GM12878 (cell line): ENCODE data around the gene RBM10. TPM values are rescaled to one million over a fixed set of nuclear protein-coding genes. Genes with fewer than 3 reads are reported as not detected.

Experiments
- ASH2L ChIP-seq: fragments of 300-600, 200-600 bp; sonication (generic); IDR thresholded peaks from 2 replicates; pipeline ENCODE4 v1.6.1; 2017; ENCODE audit warnings: low read depth, mild to moderate bottlenecking, borderline replicate concordance
- ATF7 ChIP-seq: fragments of 450-650 bp; IDR thresholded peaks from 2 replicates; pipeline ENCODE4 v1.6.1; 2016; ENCODE audit warnings: low read depth, mild to moderate bottlenecking
- BHLHE40 ChIP-seq, 2 experiments: fragments of 450-650 bp in 1 of 2; IDR thresholded peaks; 2 replicates each; pipeline ENCODE4 v1.6.1; 2011 to 2017; ENCODE audit warnings: low read depth in 2 of 2, borderline replicate concordance in 1 of 2, improper control_type of control experiment in 1 of 2, low read length in 1 of 2, mild to moderate bottlenecking in 1 of 2
- CBFB ChIP-seq: IDR thresholded peaks from 2 replicates; pipeline ENCODE4 v1.6.1; 2016; ENCODE audit warnings: antibody characterized with exemption, low read depth
- CHD4 ChIP-seq: fragments of 200-600 bp; sonication (generic); IDR thresholded peaks from 2 replicates; pipeline ENCODE4 v1.6.1; 2016; ENCODE audit warnings: mild to moderate bottlenecking
- CREB1 ChIP-seq: IDR thresholded peaks from 2 replicates; pipeline ENCODE4 v1.6.1; 2012; ENCODE audit warnings: low read depth, mild to moderate bottlenecking, inconsistent platforms
- GABPA ChIP-seq: IDR thresholded peaks from 2 replicates; pipeline ENCODE4 v1.6.1; 2014; ENCODE audit warnings: antibody characterized with exemption, low read depth, mild to moderate bottlenecking, inconsistent platforms
- IKZF2 ChIP-seq, 2 experiments: fragments of 450-650 bp; IDR thresholded peaks; 2 replicates each; pipeline ENCODE4 v1.6.1; 2017; ENCODE audit warnings: mild to moderate bottlenecking in 2 of 2, moderate library complexity in 2 of 2
- IRF4 ChIP-seq: IDR thresholded peaks from 2 replicates; pipeline ENCODE4 v1.6.1; 2011; ENCODE audit warnings: low read depth, low read length
- NBN ChIP-seq: fragments of 450-650 bp; IDR thresholded peaks from 2 replicates; pipeline ENCODE4 v1.6.1; 2016
- NR2C1 ChIP-seq: fragments of 450-650 bp; IDR thresholded peaks from 2 replicates; pipeline ENCODE4 v1.6.1; 2017; ENCODE audit warnings: antibody characterized with exemption, mild to moderate bottlenecking, moderate library complexity
- POLR2AphosphoS5 ChIP-seq: IDR thresholded peaks from 2 replicates; pipeline ENCODE4 v1.6.1; 2011; ENCODE audit warnings: mild to moderate bottlenecking, low read length, inconsistent platforms
- RELA ChIP-seq: fragments of 450-650 bp; IDR thresholded peaks from 2 replicates; pipeline ENCODE4 v1.8.0; 2014; ENCODE audit warnings: borderline replicate concordance; ENCODE audit not compliant: partially characterized antibody
- SIX5 ChIP-seq: IDR thresholded peaks from 2 replicates; pipeline ENCODE4 v1.6.1; 2011; ENCODE audit warnings: mild to moderate bottlenecking, low read depth, low read length, moderate library complexity; ENCODE audit not compliant: severe bottlenecking
- SMAD1 ChIP-seq: fragments of 450-650 bp; IDR thresholded peaks from 2 replicates; pipeline ENCODE4 v1.6.1; 2018; ENCODE audit warnings: mild to moderate bottlenecking, low read depth; ENCODE audit not compliant: partially characterized antibody
- SREBF2 ChIP-seq: IDR thresholded peaks from 2 replicates; pipeline ENCODE4 v1.6.1; 2012; ENCODE audit warnings: mild to moderate bottlenecking, low read length
- STAT1 ChIP-seq: fragments of 450-650 bp; conservative IDR thresholded peaks from 2 replicates; pipeline ENCODE4 v1.6.1; 2014; ENCODE audit warnings: antibody characterized with exemption, mild to moderate bottlenecking
- TAF1 ChIP-seq: IDR thresholded peaks from 2 replicates; pipeline ENCODE4 v1.6.1; 2011; ENCODE audit warnings: mild to moderate bottlenecking, low read depth, low read length, borderline replicate concordance
- TCF12 ChIP-seq: IDR thresholded peaks from 2 replicates; pipeline ENCODE4 v1.6.1; 2011; ENCODE audit warnings: low read depth, mild to moderate bottlenecking, low read length
- WRNIP1 ChIP-seq: IDR thresholded peaks from 2 replicates; pipeline ENCODE4 v1.6.1; 2011; ENCODE audit warnings: low read depth, low read length, improper control_type of control experiment, borderline replicate concordance
- YBX1 ChIP-seq: fragments of 450-650 bp; IDR thresholded peaks from 2 replicates; pipeline ENCODE4 v1.6.1; 2016; ENCODE audit warnings: antibody characterized with exemption
- YY1 ChIP-seq: IDR thresholded peaks from 2 replicates; pipeline ENCODE4 v1.6.1; 2011; ENCODE audit warnings: low read depth, mild to moderate bottlenecking, low read length
- ZSCAN29 ChIP-seq: fragments of 450-650 bp; IDR thresholded peaks from 2 replicates; pipeline ENCODE4 v1.6.1; 2017; ENCODE audit warnings: mild to moderate bottlenecking, moderate library complexity
- polyA plus RNA-seq, 11 experiments: library from polyadenylated mRNA; depleted of rRNA in 4 of 11; unstranded in 6 of 11; stranded (reverse) in 5 of 11; fragments of >200 nt; fragmentation: Nextera tagmentation in 4 of 11; fragmentation: Illumina TruSeq in 1 of 11; extraction: Ambion mirVana in 4 of 11; extraction: Trizol in 1 of 11; gene quantifications; 1 replicate in 1 of 11; 2 replicates in 10 of 11; pipeline versions ENCODE4 v1.2.1 to v1.2.3, GENCODE V29; 2011 to 2016; ENCODE audit warnings: inconsistent platforms in 2 of 11, missing spikeins in 2 of 11, low read depth in 1 of 11
- total RNA-seq, 4 experiments: library from RNA; depleted of rRNA in 3 of 4; stranded (reverse); fragments of >200 nt in 3 of 4; fragmentation: Illumina TruSeq in 1 of 4; extraction: Trizol in 1 of 4; gene quantifications; 2 replicates each; pipeline versions ENCODE4 v1.2.1 to v1.2.3, GENCODE V29; 2013 to 2021
- TF ChIP-seq, protein P1 (sequence below): fragments of 450-650 bp; IDR thresholded peaks from 2 replicates; pipeline ENCODE4 v1.6.1; 2017; ENCODE audit warnings: mild to moderate bottlenecking, low read depth, inconsistent platforms; ENCODE audit not compliant: poor library complexity, severe bottlenecking
- TF ChIP-seq, protein P2 (sequence below): fragments of 450-650 bp; IDR thresholded peaks from 2 replicates; pipeline ENCODE4 v1.6.1; 2017; ENCODE audit warnings: mild to moderate bottlenecking
- TF ChIP-seq, protein P3 (sequence below): fragments of 450-650 bp; IDR thresholded peaks from 2 replicates; pipeline ENCODE4 v1.6.1; 2017; ENCODE audit warnings: antibody characterized with exemption, mild to moderate bottlenecking, moderate library complexity

The RBM10 gene
- total and polyA plus RNA-seq, 10 of the 15 experiments (the other 5 are each of a cell fraction or from before 2014, with no cell fraction given) = 1.4 to 60.0 (median 29.8) TPM

DNA sequence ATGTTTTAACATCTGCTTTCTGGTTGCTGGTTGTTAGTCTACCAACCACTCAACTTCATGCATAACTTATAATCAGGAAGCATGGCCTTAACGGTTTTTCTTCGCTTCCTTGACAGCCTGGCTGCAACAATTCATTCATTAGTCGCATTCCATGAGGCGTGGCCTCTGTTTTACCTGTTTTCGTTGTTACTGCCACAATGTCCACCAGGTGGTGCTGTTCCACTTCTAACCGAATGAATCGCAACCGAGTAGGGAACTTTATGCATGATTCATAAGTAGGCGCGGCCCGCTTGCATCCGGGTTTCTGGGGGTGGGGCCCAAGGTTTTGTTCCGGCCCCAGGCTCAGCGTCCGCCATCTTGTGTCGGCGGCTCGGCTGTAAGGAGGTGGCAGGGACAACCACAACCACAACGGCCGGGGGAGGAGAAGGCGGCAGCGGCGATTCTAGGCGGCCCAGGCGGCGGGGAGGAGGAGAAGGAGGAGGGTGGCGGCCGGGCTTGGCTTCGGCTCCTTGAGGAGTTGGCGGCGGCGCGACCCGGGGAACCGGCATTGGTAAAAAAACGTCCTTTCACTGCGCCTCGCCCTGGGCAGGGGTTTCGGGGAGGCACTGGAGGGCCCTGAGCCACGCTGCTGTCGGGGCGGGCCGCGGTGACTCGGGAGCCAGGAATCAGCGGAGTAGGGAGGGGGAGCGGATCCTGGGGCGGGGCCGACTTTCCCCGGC, 48.6 kb downstream of the RBM10 start, which contains the start of gene UBA1 (continued):
- TF ChIP-seq, protein P1, sequence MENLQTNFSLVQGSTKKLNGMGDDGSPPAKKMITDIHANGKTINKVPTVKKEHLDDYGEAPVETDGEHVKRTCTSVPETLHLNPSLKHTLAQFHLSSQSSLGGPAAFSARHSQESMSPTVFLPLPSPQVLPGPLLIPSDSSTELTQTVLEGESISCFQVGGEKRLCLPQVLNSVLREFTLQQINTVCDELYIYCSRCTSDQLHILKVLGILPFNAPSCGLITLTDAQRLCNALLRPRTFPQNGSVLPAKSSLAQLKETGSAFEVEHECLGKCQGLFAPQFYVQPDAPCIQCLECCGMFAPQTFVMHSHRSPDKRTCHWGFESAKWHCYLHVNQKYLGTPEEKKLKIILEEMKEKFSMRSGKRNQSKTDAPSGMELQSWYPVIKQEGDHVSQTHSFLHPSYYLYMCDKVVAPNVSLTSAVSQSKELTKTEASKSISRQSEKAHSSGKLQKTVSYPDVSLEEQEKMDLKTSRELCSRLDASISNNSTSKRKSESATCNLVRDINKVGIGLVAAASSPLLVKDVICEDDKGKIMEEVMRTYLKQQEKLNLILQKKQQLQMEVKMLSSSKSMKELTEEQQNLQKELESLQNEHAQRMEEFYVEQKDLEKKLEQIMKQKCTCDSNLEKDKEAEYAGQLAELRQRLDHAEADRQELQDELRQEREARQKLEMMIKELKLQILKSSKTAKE = no peak
- TF ChIP-seq ATF7 (peak; percentile 69; the same call in 1 of the 2 replicates), SIX5 (no peak), CBFB (peak; percentile 81; the same call in 1 of the 2 replicates), NBN (peak; percentile 61; the same call in 1 of the 2 replicates), IRF4 (peak; percentile 45; the same call in 1 of the 2 replicates), ASH2L (no peak), CREB1 (no peak), YY1 (peak; percentile 97), GABPA (0 out of 2 replicates have a peak, but pooled peaks have one; percentile 10), POLR2AphosphoS5 (peak; percentile 85), NR2C1 (0 out of 2 replicates have a peak, but pooled peaks have one; percentile 38), SREBF2 (no peak), CHD4 (no peak), IKZF2 (IDR thresholded peaks at IDR 0.05) (peak; percentile 19 to 27; a peak in 1 of 4 replicates), ZSCAN29 (no peak), BHLHE40 (IDR thresholded peaks at IDR 0.05; ENCODE audit: borderline replicate concordance in 1 of 2, low read depth in 2 of 2, low read length in 1 of 2) (peak in 1 of 2 experiments; percentile 15; a peak in 1 of 4 replicates), YBX1 (no peak), TAF1 (peak; percentile 79; the same call in 1 of the 2 replicates), WRNIP1 (no peak), SMAD1 (peak; percentile 36), TCF12 (peak; percentile 19; the same call in 1 of the 2 replicates), RELA (peak; percentile 55), STAT1 (no peak)
- TF ChIP-seq, protein P2, sequence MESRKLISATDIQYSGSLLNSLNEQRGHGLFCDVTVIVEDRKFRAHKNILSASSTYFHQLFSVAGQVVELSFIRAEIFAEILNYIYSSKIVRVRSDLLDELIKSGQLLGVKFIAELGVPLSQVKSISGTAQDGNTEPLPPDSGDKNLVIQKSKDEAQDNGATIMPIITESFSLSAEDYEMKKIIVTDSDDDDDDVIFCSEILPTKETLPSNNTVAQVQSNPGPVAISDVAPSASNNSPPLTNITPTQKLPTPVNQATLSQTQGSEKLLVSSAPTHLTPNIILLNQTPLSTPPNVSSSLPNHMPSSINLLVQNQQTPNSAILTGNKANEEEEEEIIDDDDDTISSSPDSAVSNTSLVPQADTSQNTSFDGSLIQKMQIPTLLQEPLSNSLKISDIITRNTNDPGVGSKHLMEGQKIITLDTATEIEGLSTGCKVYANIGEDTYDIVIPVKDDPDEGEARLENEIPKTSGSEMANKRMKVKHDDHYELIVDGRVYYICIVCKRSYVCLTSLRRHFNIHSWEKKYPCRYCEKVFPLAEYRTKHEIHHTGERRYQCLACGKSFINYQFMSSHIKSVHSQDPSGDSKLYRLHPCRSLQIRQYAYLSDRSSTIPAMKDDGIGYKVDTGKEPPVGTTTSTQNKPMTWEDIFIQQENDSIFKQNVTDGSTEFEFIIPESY = no peak
- TF ChIP-seq, protein P3, sequence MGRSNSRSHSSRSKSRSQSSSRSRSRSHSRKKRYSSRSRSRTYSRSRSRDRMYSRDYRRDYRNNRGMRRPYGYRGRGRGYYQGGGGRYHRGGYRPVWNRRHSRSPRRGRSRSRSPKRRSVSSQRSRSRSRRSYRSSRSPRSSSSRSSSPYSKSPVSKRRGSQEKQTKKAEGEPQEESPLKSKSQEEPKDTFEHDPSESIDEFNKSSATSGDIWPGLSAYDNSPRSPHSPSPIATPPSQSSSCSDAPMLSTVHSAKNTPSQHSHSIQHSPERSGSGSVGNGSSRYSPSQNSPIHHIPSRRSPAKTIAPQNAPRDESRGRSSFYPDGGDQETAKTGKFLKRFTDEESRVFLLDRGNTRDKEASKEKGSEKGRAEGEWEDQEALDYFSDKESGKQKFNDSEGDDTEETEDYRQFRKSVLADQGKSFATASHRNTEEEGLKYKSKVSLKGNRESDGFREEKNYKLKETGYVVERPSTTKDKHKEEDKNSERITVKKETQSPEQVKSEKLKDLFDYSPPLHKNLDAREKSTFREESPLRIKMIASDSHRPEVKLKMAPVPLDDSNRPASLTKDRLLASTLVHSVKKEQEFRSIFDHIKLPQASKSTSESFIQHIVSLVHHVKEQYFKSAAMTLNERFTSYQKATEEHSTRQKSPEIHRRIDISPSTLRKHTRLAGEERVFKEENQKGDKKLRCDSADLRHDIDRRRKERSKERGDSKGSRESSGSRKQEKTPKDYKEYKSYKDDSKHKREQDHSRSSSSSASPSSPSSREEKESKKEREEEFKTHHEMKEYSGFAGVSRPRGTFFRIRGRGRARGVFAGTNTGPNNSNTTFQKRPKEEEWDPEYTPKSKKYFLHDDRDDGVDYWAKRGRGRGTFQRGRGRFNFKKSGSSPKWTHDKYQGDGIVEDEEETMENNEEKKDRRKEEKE = no peak
